HEK293T (cell line): ENCODE data around the gene GTF3C2.

Experiments used
- BHLHE40 ChIP-seq: fragments of 450-650 bp; IDR thresholded peaks from 2 replicates; pipeline ENCODE4 v1.6.1; 2016; ENCODE audit warnings: mild to moderate bottlenecking, moderate library complexity, borderline replicate concordance
- SP1 ChIP-seq: fragments of 450-650 bp; IDR thresholded peaks from 2 replicates; pipeline ENCODE4 v1.6.1; 2017
- SUZ12 ChIP-seq: fragments of 450-650 bp; IDR thresholded peaks from 2 replicates; pipeline ENCODE4 v1.6.1; 2016; ENCODE audit warnings: mild to moderate bottlenecking

GRCh38 chr2:27303093-27304025 lies 53.2 kb downstream of the GTF3C2 start:
- TF ChIP-seq SP1 (no peak), BHLHE40 (no peak), SUZ12 (no peak)
